Measurements from ENCODE around the gene ZMPSTE24. TPM values are rescaled to one million over a fixed set of nuclear protein-coding genes. Genes with fewer than 3 reads are reported as not detected.

ZMPSTE24 gene
- total RNA-seq, 1 experiment from 2014 or later: 65.4 TPM

GRCh38 chr1:40276122-40276521 lies 18.1 kb downstream of the ZMPSTE24 start:
- Histone ChIP-seq H3K36me3 (ENCODE audit: control insufficient read depth, insufficient read depth, low read length) (peaks cover 15% of the 10 kb centered on the region), H3K4me3 (ENCODE audit: low read depth in 2 of 2, low read length in 2 of 2) (no peak overlapping the region), H3K27me3 (ENCODE audit: control insufficient read depth, insufficient read depth, low read length) (no peaks in the 10 kb centered on the region), H3K4me1 (ENCODE audit: control insufficient read depth, insufficient read depth, low read length) (no peaks in the 10 kb centered on the region), H3K9me3 (ENCODE audit: control insufficient read depth, insufficient read depth, low read depth, low read length) (no peaks in the 10 kb centered on the region), H3K27ac (ENCODE audit: low read length) (no peak overlapping the region)
- ATAC-seq: no peak
- in situ Hi-C loops (cut with HindIII; ENCODE audit: low pct_unique_long_range_greater_than_20kb, low sequenced_read_pairs) (no loop called here), intact Hi-C loops (cut with micrococcal nuclease; ENCODE audit: unreplicated experiment) (no loop called here)
- BruUV-seq (replicated peaks): no TSS peak
- DNase-seq (ENCODE audit: low read depth, low spot score): no peak
- TF ChIP-seq CTCF (IDR thresholded peaks at IDR 0.05) (no peak), TCF7L2 (IDR thresholded peaks at IDR 0.05; ENCODE audit: low read depth, low read length) (no peak), SIN3A (IDR thresholded peaks at IDR 0.05; ENCODE audit: borderline replicate concordance, insufficient read depth, low read depth, low read length) (no peak), REST (IDR thresholded peaks at IDR 0.05; ENCODE audit: insufficient read depth in 1 of 2, low read depth in 2 of 2, low read length in 1 of 2) (no peak), POLR2AphosphoS5 (IDR thresholded peaks at IDR 0.05; ENCODE audit: low read depth, low read length) (no peak)
- ChIA-PET CTCF (no interaction called here), POLR2A (no interaction called here)

GRCh38 chr1:40281853-40282252 lies 23.8 kb downstream of the ZMPSTE24 start:
- no peak for ATAC-seq
- Histone ChIP-seq H3K4me1 (ENCODE audit: control insufficient read depth, insufficient read depth, low read length) (no peaks in the 10 kb centered on the region), H3K4me3 (ENCODE audit: low read depth in 2 of 2, low read length in 2 of 2) (no peak overlapping the region), H3K36me3 (ENCODE audit: control insufficient read depth, insufficient read depth, low read length) (peaks cover 9% of the 10 kb centered on the region; the same call in 1 of the 2 replicates), H3K9me3 (ENCODE audit: control insufficient read depth, insufficient read depth, low read depth, low read length) (no peaks in the 10 kb centered on the region), H3K27me3 (ENCODE audit: control insufficient read depth, insufficient read depth, low read length) (no peaks in the 10 kb centered on the region), H3K27ac (ENCODE audit: low read length) (no peak overlapping the region)
- TF ChIP-seq TCF7L2 (IDR thresholded peaks at IDR 0.05; ENCODE audit: low read depth, low read length) (no peak), REST (IDR thresholded peaks at IDR 0.05; ENCODE audit: insufficient read depth in 1 of 2, low read depth in 2 of 2, low read length in 1 of 2) (no peak), POLR2AphosphoS5 (IDR thresholded peaks at IDR 0.05; ENCODE audit: low read depth, low read length) (no peak), SIN3A (IDR thresholded peaks at IDR 0.05; ENCODE audit: borderline replicate concordance, insufficient read depth, low read depth, low read length) (no peak), CTCF (IDR thresholded peaks at IDR 0.05) (no peak)
- ChIA-PET POLR2A (no interaction called here), CTCF (interaction anchor here (1.5 kb wide), 1 partner anchor 138 kb away, joined by 5 read pairs; no protein-coding TSS in a partner anchor)
- BruUV-seq (replicated peaks): no TSS peak
- in situ Hi-C loops (cut with HindIII; ENCODE audit: low pct_unique_long_range_greater_than_20kb, low sequenced_read_pairs): no loop called here
- no peak for DNase-seq (ENCODE audit: low read depth, low spot score)
- intact Hi-C loops (cut with micrococcal nuclease; ENCODE audit: unreplicated experiment): no loop called here
